Measurements from ENCODE around the gene MEGF10.

The MEGF10 gene

DNA sequence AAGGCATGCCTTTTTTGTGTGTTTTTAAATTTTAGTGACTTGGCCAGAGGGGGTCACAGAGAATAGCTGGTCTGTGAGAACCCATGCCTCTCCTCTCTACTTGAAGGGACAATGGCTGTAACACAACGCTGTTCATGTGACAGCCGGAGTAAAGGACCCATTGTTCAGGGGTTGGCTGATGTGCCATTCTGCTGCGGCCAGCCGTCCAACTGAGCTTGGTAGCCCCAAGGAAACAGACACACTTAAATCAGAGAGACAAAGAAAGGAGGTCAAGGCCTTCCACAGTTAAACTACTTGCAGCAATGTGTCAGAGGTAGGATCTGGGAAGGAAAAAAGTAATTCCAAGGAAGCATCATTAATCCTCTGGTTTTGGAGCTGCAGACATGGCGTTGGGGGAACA, 8.1 kb downstream of the MEGF10 start:
- DNase-seq (ENCODE audit: low spot score), result no peak
- TF ChIP-seq, protein P1, sequence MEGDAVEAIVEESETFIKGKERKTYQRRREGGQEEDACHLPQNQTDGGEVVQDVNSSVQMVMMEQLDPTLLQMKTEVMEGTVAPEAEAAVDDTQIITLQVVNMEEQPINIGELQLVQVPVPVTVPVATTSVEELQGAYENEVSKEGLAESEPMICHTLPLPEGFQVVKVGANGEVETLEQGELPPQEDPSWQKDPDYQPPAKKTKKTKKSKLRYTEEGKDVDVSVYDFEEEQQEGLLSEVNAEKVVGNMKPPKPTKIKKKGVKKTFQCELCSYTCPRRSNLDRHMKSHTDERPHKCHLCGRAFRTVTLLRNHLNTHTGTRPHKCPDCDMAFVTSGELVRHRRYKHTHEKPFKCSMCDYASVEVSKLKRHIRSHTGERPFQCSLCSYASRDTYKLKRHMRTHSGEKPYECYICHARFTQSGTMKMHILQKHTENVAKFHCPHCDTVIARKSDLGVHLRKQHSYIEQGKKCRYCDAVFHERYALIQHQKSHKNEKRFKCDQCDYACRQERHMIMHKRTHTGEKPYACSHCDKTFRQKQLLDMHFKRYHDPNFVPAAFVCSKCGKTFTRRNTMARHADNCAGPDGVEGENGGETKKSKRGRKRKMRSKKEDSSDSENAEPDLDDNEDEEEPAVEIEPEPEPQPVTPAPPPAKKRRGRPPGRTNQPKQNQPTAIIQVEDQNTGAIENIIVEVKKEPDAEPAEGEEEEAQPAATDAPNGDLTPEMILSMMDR (IDR thresholded peaks at IDR 0.05; ENCODE audit: borderline replicate concordance, control extremely low read depth, extremely low read depth, insufficient read depth, missing control alignments), result no peak
- in situ Hi-C loops (cut with MboI; ENCODE audit: low sequenced_read_pairs, unreplicated experiment), result no loop called here

DNA sequence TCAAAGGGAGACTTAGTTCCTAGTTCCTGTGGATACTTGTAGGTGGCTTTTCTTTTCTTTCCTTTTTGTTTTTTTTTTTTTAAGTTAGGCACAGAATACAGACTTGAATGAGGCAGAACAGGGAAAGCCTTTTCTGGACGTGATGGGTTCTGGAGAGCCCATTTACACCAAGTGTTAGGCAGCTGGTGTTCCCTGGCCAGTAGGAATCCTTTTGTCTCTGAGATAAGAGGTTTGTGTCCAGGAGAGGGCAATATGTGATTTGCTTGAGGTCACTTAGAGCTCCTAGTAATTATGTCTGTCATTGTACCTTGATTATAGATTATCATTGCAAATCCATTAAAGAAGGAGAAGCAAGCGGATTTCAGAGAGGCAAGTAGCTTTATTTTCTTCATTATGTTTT, 9.1 kb downstream of the MEGF10 start:
- in situ Hi-C loops (cut with MboI; ENCODE audit: low sequenced_read_pairs, unreplicated experiment), result loop anchor here (25.0 kb wide), 1 partner anchor 637 kb away; no protein-coding TSS in a partner anchor
- DNase-seq (ENCODE audit: low spot score), result no peak
- TF ChIP-seq, protein P1 (IDR thresholded peaks at IDR 0.05; ENCODE audit: borderline replicate concordance, control extremely low read depth, extremely low read depth, insufficient read depth, missing control alignments), result no peak

DNA sequence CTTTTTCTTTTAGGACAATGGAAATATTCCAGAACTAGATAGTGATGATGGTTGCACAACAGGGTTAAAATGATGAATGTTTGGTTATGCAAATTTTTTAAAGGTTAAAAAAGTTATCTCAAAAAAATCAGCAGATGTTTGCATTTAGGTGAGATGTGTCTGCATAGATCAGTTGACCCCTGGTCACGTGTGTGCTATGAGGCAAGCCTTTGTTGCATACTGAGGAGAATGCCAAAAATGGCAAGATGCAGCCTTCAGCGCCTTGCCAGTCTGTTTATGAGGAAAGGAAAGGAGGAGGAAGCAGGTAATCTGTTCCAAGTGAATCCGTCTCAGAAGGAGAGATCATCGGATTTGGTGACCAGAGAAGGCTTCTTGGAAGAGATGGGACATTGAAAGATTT, 11.9 kb downstream of the MEGF10 start:
- DNase-seq (ENCODE audit: low spot score), result no peak
- in situ Hi-C loops (cut with MboI; ENCODE audit: low sequenced_read_pairs, unreplicated experiment), result loop anchor here (25.0 kb wide), 1 partner anchor 640 kb away; no protein-coding TSS in a partner anchor
- TF ChIP-seq, protein P1 (IDR thresholded peaks at IDR 0.05; ENCODE audit: borderline replicate concordance, control extremely low read depth, extremely low read depth, insufficient read depth, missing control alignments), result no peak

DNA sequence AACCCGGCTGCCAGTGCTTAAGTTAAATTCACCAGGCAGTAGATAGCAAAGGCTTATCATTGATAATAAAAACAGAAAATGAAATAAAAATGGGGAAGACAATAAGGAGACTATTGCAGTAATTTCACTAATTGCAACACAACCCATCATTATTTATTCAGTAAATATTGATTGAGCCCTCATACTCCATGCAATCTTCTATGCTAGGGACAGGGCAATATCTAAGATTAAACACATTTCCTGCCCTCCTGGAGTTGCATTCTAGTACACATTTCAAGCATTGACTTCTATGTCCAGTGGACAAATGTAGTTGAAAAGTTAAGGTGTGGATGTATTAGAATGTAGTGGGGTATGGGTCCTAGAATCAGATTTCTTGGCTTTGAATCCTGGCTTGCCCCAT, 12.8 kb downstream of the MEGF10 start:
- DNase-seq (ENCODE audit: low spot score), result no peak
- TF ChIP-seq, protein P1 (IDR thresholded peaks at IDR 0.05; ENCODE audit: borderline replicate concordance, control extremely low read depth, extremely low read depth, insufficient read depth, missing control alignments), result no peak
- in situ Hi-C loops (cut with MboI; ENCODE audit: low sequenced_read_pairs, unreplicated experiment), result loop anchor here (25.0 kb wide), 1 partner anchor 641 kb away; no protein-coding TSS in a partner anchor

DNA sequence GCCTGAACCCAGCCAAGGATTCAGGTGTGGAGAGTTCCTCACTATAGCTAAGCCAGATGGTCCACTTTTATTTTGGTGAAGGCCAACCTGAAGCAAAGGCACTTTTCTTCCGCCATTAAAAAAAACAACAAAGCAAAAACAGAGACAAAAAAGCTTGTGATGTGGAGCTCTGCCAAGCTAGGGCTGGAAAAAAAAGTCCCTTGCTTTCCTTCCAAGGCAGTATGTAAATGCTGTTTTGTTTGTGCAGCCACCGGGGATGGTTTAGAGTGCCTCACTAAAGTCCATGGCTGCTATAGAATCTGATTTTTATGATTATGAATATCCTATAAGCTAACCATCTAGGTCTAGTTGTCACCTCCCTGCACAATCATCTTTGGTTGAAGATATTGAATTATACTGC, 14.9 kb downstream of the MEGF10 start:
- in situ Hi-C loops (cut with MboI; ENCODE audit: low sequenced_read_pairs, unreplicated experiment), result loop anchor here (25.0 kb wide), 1 partner anchor 643 kb away; no protein-coding TSS in a partner anchor
- TF ChIP-seq, protein P1 (IDR thresholded peaks at IDR 0.05; ENCODE audit: borderline replicate concordance, control extremely low read depth, extremely low read depth, insufficient read depth, missing control alignments), result no peak

DNA sequence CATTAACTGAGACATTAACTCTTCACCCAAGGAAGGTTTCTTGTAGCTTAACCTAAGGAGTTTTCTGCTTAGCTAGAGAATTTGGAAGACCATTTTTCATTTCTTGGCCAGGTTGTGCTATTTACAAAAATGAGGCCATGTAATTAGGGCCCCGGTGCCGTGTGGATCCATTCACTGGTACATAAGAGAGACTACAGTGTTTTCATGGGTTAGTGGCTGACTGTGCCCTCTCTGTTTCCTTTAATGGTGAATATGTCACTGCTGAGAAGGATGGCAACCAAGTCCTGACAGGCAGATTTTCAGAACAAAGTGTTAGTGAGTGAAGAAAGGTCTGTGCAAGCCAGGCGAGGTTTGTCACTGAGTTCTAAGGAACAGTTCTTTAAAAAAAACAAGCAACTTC, 15.4 kb downstream of the MEGF10 start:
- in situ Hi-C loops (cut with MboI; ENCODE audit: low sequenced_read_pairs, unreplicated experiment), result loop anchor here (25.0 kb wide), 1 partner anchor 644 kb away; no protein-coding TSS in a partner anchor
- DNase-seq (ENCODE audit: low spot score), result no peak
- TF ChIP-seq, protein P1 (IDR thresholded peaks at IDR 0.05; ENCODE audit: borderline replicate concordance, control extremely low read depth, extremely low read depth, insufficient read depth, missing control alignments), result no peak

More for the DNA sequence above, 14.9 kb downstream of the MEGF10 start:
- no peak for DNase-seq (ENCODE audit: low spot score)
